ENCODE measurements around the gene NPC2.
"Not testable (repeated sequence)": the region's sequence is repeated elsewhere in the genome, so short reads cannot be mapped to it uniquely, and the experiment has no call there.

- not testable (repeated sequence) for TF ChIP-seq EP300 (IDR thresholded peaks at IDR 0.05); RARB (CRISPR knock-in tag; IDR thresholded peaks at IDR 0.05); CTCF (IDR thresholded peaks at IDR 0.05); POLR2A (IDR thresholded peaks at IDR 0.05; ENCODE audit: low read length); E2F6 (IDR thresholded peaks at IDR 0.05; ENCODE audit: borderline replicate concordance, low read depth); USF2 (IDR thresholded peaks at IDR 0.05); EHMT2 (IDR thresholded peaks at IDR 0.05; ENCODE audit: low read depth); SMC3 (IDR thresholded peaks at IDR 0.05); REST (IDR thresholded peaks at IDR 0.05); CEBPB (IDR thresholded peaks at IDR 0.05); MAZ (IDR thresholded peaks at IDR 0.05; ENCODE audit: borderline replicate concordance, low read depth, low read length); MYC (IDR thresholded peaks at IDR 0.05; ENCODE audit: borderline replicate concordance, low read length)
Measured at GRCh38 chr14:74536336-74536735, 43.2 kb upstream of the NPC2 start.

Data from A549 (cell line).